OCI-LY1 (cell line): ENCODE results near the gene PCDHB13.
"Not testable (repeated sequence)": the region's sequence is repeated elsewhere in the genome, so short reads cannot be mapped to it uniquely, and the experiment has no call there.

Experiments used
- H2AFZ ChIP-seq: fragments of 200-600 bp; sonication (generic), shearing (Covaris generic); 2 replicates; pipeline ENCODE4 v1.6.0; 2014; ENCODE audit warnings: antibody characterized with exemption, mild to moderate bottlenecking, low read length
- H3F3A ChIP-seq: fragments of 200-600 bp; sonication (generic), shearing (Covaris generic); 2 replicates; pipeline ENCODE4 v1.6.0; 2014; ENCODE audit warnings: mild to moderate bottlenecking, antibody characterized with exemption, low read length, moderate library complexity; ENCODE audit not compliant: insufficient read depth
- H3K27ac ChIP-seq: fragments of 200-600 bp; sonication (generic); 2 replicates; pipeline ENCODE4 v1.5.1; 2014; ENCODE audit warnings: low read length, mixed run types, mild to moderate bottlenecking, low read depth; ENCODE audit not compliant: poor library complexity, severe bottlenecking
- H3K27me3 ChIP-seq: fragments of 200-600 bp; sonication (generic); 2 replicates; pipeline ENCODE4 v1.6.0; 2014; ENCODE audit warnings: antibody characterized with exemption, mild to moderate bottlenecking, low read length, moderate library complexity; ENCODE audit not compliant: insufficient read depth
- H3K36me3 ChIP-seq: fragments of 200-600 bp; sonication (generic); 2 replicates; pipeline ENCODE4 v1.6.1; 2014; ENCODE audit warnings: mild to moderate bottlenecking, antibody characterized with exemption, low read length, moderate library complexity, mixed read lengths; ENCODE audit not compliant: insufficient read depth
- H3K4me1 ChIP-seq: fragments of 200-600 bp; sonication (generic); 2 replicates; pipeline ENCODE4 v1.5.1; 2014; ENCODE audit warnings: mild to moderate bottlenecking, low read length, moderate library complexity; ENCODE audit not compliant: insufficient read depth, severe bottlenecking
- H3K4me2 ChIP-seq: fragments of 200-600 bp; sonication (generic), shearing (Covaris generic); 2 replicates; pipeline ENCODE4 v1.6.1; 2014; ENCODE audit warnings: low read length
- H3K4me3 ChIP-seq: fragments of 200-600 bp; sonication (generic); 2 replicates; pipeline ENCODE4 v1.5.1; 2014; ENCODE audit warnings: low read length, low read depth, mild to moderate bottlenecking, mixed read lengths; ENCODE audit not compliant: poor library complexity, severe bottlenecking
- H3K79me2 ChIP-seq: fragments of 200-600 bp; shearing (Covaris generic); 2 replicates; pipeline ENCODE4 v1.6.1; 2016; ENCODE audit warnings: mixed run types, low read length, mixed read lengths; ENCODE audit not compliant: insufficient read depth
- H3K9ac ChIP-seq: fragments of 200-600 bp; sonication (generic), shearing (Covaris generic); 2 replicates; pipeline ENCODE4 v1.6.1; 2014; ENCODE audit warnings: mild to moderate bottlenecking, low read length, mixed read lengths
- H3K9me2 ChIP-seq: fragments of 200-600 bp; sonication (generic), shearing (Covaris generic); 2 replicates; pipeline ENCODE4 v1.6.1; 2014; ENCODE audit warnings: low read depth, mild to moderate bottlenecking, low read length, mixed read lengths
- H3K9me3 ChIP-seq: fragments of 200-600 bp; shearing (Covaris generic); 2 replicates; pipeline ENCODE4 v1.6.1; 2014; ENCODE audit warnings: low read length, mixed read lengths
- H4K20me1 ChIP-seq: fragments of 200-600 bp; sonication (generic), shearing (Covaris generic); 2 replicates; pipeline ENCODE4 v1.6.0; 2016; ENCODE audit warnings: mild to moderate bottlenecking, low read length; ENCODE audit not compliant: insufficient read depth
- CTCF ChIP-seq: fragments of 200-600 bp; sonication (generic), shearing (Covaris generic); IDR thresholded peaks from 2 replicates; pipeline ENCODE4 v1.5.1; 2017; ENCODE audit warnings: mild to moderate bottlenecking, antibody characterized with exemption, low read length, moderate library complexity, mixed read lengths
- EZH2 ChIP-seq: fragments of 200-600 bp; sonication (generic), shearing (Covaris generic); IDR thresholded peaks from 2 replicates; pipeline ENCODE4 v1.8.0; 2017; ENCODE audit warnings: borderline replicate concordance, mixed run types, mild to moderate bottlenecking, antibody characterized with exemption, low read length, moderate library complexity, mixed read lengths

PCDHB13 gene

GRCh38 chr5:141199359-141200235, 14.1 kb upstream of the PCDHB13 start, which contains the start of gene PCDHB11:
PCDHB11 (plus strand) TSS chr5:141199627; CDS start chr5:141199775, 148 bp downstream.
- no peaks in the 10 kb centered on the region for H4K20me1 ChIP-seq
- no peaks in the 10 kb centered on the region for H3F3A ChIP-seq
- no peak within 1 kb of the TSS for H3K9ac ChIP-seq
- no peak within 1 kb of the TSS; the same call in 1 of the 2 replicates for H2AFZ ChIP-seq
- H3K4me3 ChIP-seq: peak within 1 kb of the TSS; percentile 7
- H3K27ac ChIP-seq: no peak within 1 kb of the TSS
- no peaks in the 10 kb centered on the region for H3K9me2 ChIP-seq
- no peaks in the 10 kb centered on the region for H3K36me3 ChIP-seq
- H3K79me2 ChIP-seq: no peaks in the 10 kb centered on the region
- H3K4me1 ChIP-seq: no peaks in the 10 kb centered on the region
- peak within 1 kb of the TSS; percentile 51 for H3K4me2 ChIP-seq
- no peak for TF ChIP-seq EZH2
- peak; percentile 58; the same call in 1 of the 2 replicates for TF ChIP-seq CTCF
- H3K27me3 ChIP-seq: no peaks in the 10 kb centered on the region
- H3K9me3 ChIP-seq: peaks cover 3% of the 10 kb centered on the region

- not testable (repeated sequence) for H4K20me1 ChIP-seq, H3K9me3 ChIP-seq, H2AFZ ChIP-seq, H3K27me3 ChIP-seq, H3K9ac ChIP-seq, H3K4me3 ChIP-seq, H3F3A ChIP-seq, H3K27ac ChIP-seq, H3K9me2 ChIP-seq, H3K36me3 ChIP-seq, H3K4me2 ChIP-seq, H3K4me1 ChIP-seq, H3K79me2 ChIP-seq
These were observed 12.6 kb upstream of the PCDHB13 start for GRCh38 chr5:141201126-141201525.

GRCh38 chr5:141201646-141202045, 12.1 kb upstream of the PCDHB13 start:
- H3K9me2 ChIP-seq, H3K27me3 ChIP-seq, H3K36me3 ChIP-seq, H3K4me2 ChIP-seq, H3K4me1 ChIP-seq, H3K4me3 ChIP-seq, H3K9ac ChIP-seq, H3K9me3 ChIP-seq, H3F3A ChIP-seq, H3K79me2 ChIP-seq, H4K20me1 ChIP-seq, H2AFZ ChIP-seq, H3K27ac ChIP-seq: not testable (repeated sequence)

GRCh38 chr5:141208478-141208877, 5.2 kb upstream of the PCDHB13 start, which contains the start of gene PCDHB12:
PCDHB12 (plus strand) TSS chr5:141208719; CDS start chr5:141208908, 189 bp downstream.
- Histone ChIP-seq H2AFZ (no peak within 1 kb of the TSS), H3K9me2 (no peaks in the 10 kb centered on the region)
- TF ChIP-seq CTCF (peak; percentile 34), EZH2 (no peak)

GRCh38 chr5:141210281-141210680, 3.4 kb upstream of the PCDHB13 start:
- H3K27me3 ChIP-seq, H2AFZ ChIP-seq, H3K36me3 ChIP-seq, H3F3A ChIP-seq, H3K4me1 ChIP-seq, H3K9me2 ChIP-seq, H3K4me3 ChIP-seq, H3K4me2 ChIP-seq, H3K9ac ChIP-seq, H3K9me3 ChIP-seq, H3K79me2 ChIP-seq, H4K20me1 ChIP-seq, H3K27ac ChIP-seq: not testable (repeated sequence)

More at GRCh38 chr5:141208478-141208877, 5.2 kb upstream of the PCDHB13 start, which contains the start of gene PCDHB12:
- Histone ChIP-seq H3K36me3 (no peaks in the 10 kb centered on the region), H3K9me3 (no peaks in the 10 kb centered on the region), H3K4me3 (no peak within 1 kb of the TSS), H3K27ac (no peak within 1 kb of the TSS), H3K4me1 (no peaks in the 10 kb centered on the region), H3K9ac (no peak within 1 kb of the TSS), H4K20me1 (no peaks in the 10 kb centered on the region), H3K27me3 (no peaks in the 10 kb centered on the region), H3K4me2 (no peak within 1 kb of the TSS), H3F3A (no peaks in the 10 kb centered on the region), H3K79me2 (no peaks in the 10 kb centered on the region)

- H3K9me3 ChIP-seq, H3F3A ChIP-seq, H3K27ac ChIP-seq, H3K79me2 ChIP-seq, H3K4me1 ChIP-seq, H3K4me3 ChIP-seq, H3K36me3 ChIP-seq, H2AFZ ChIP-seq, H3K9ac ChIP-seq, H3K27me3 ChIP-seq, H4K20me1 ChIP-seq, H3K4me2 ChIP-seq, H3K9me2 ChIP-seq: not testable (repeated sequence)
These were observed 2.9 kb upstream of the PCDHB13 start for GRCh38 chr5:141210849-141211248.
